Activated naive CD4-positive, alpha-beta T cell treated with anti-CD3 and anti-CD28 coated beads, Interleukin-2, amount 50 U/mL, for 16 hours (primary cell): Measurements from ENCODE around the gene ATP6V0E1.
"Not testable (repeated sequence)": the region's sequence is repeated elsewhere in the genome, so short reads cannot be mapped to it uniquely, and the experiment has no call there.

Experiments used
- DNase-seq: peaks from one replicate; pipeline ENCODE4 v3.0.0-alpha.2; 2020

Gene ATP6V0E1

GRCh38 chr5:173010021-173010420, 26.4 kb downstream of the ATP6V0E1 start:
- DNase-seq = no peak

- DNase-seq = no peak
Measured at GRCh38 chr5:173010547-173011464, 27.2 kb downstream of the ATP6V0E1 start.

DNA sequence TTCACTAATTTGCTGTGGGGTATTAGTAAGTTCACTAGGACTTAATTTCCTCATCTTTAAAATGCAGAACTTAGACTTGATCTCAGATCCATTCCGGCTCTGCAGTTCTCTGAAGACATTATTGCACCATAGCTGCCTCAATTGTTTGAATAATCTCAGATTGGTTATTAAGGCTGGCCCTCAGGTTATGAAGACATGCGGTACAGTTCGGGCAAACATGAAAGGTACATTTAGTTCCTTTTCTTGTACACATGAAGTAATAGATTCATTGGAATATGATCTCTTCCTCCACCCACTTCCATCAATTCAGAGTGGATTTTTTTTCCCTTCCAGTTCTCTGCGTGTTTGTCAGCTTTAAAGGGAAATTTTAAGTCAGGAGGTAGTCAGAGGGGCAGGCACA, 28.0 kb downstream of the ATP6V0E1 start:
- DNase-seq = no peak

GRCh38 chr5:173012882-173013281, 29.3 kb downstream of the ATP6V0E1 start:
- DNase-seq = no peak

DNA sequence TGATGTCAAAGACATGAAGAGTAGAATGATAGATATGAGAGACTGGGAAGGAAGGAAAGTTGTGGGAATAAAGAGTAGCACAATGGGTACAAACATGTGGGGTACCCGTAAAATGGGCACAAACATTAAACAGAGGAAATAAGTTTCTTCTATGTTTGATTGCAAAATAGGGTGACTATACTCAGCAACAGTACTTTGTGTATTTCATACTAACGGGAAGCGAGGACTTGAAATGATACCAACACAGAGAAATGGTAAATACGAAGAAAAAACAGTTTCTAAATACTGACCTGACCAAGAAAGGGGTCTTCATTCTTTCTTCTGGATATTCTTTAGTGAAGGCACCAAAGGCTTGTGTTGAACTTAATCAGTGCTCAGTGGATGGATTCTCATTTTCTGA, 31.1 kb downstream of the ATP6V0E1 start:
- no peak for DNase-seq

DNA sequence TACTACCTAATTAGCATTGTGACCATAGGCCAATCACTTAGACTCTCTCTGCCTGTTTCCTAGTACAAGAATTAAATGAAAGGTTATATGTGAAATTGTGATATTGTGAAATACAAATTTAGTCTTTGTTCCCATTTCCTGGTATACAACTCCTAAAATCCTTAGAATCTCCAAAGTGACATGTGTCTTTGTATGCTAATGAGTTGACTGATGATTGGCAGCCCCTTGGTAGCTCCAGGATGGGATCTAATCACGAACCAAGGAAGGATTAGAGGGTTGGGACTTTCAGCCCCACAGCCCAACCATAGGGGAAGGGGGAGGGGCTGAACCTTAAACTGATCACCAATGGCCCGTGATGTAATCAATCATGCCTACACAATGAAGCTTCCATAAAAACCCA, 31.6 kb downstream of the ATP6V0E1 start:
- DNase-seq = no peak

GRCh38 chr5:173015598-173016455, 32.3 kb downstream of the ATP6V0E1 start:
- DNase-seq = no peak

- DNase-seq = no peak
Measured at GRCh38 chr5:173016598-173017046, 33.1 kb downstream of the ATP6V0E1 start.

GRCh38 chr5:173017087-173017486, 33.5 kb downstream of the ATP6V0E1 start:
- DNase-seq = not testable (repeated sequence)

DNA sequence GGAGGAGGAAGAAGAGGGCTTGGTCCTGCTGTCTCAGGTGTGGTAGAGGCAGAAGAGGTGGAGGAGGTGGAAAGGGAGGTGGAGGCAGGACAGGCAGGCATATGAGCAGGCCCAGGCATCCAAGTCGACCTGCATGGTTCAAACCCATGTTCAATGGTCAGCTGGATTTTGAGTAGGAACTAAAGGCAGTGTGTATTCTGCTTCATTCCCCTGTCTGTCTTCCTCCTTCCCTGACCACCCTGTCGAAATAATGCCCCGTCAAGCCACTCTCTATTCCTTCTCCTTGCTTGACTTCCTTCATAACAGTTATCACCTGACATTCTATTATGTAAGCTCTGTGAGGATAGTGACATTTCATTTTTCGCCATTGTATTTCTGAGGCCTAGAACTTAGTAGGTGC, 34.8 kb downstream of the ATP6V0E1 start:
- DNase-seq = no peak

DNA sequence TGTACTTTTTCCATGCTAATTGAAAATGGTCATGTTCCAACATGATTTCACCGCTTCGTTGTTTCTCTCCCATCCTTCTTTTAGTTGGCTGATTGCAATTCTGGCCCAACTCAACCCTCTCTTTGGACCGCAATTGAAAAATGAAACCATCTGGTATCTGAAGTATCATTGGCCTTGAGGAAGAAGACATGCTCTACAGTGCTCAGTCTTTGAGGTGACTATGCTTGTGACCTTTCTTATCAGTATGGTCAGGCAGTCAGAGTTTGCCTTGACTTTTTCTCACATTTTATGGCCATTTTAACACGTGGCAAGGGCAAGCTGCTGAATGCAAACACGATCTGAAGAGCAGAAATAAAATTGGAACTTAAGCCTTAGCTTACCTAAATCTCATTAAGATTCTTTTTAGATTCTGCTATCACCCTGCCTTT, 36.6 kb downstream of the ATP6V0E1 start:
- DNase-seq = no peak

DNA sequence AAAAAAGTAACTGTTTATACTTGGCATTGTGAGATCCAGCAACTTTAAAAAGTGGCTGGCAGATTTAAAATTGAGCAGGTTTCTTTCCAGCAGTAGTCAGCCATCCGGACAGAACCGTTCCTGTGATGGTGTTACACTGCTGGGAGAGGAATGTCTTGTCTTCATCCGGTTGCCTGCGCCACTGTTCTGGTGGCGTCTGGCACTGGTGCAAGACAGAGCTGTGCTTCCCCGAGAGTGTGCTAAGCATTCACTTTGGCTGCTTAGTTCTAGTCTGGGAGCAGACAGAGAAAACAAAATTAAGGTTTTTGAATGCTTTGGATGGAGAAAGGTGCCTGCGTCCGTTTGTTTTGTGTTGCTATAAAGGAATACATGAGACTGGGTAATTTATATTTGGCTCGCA, 37.1 kb downstream of the ATP6V0E1 start:
- DNase-seq = no peak

DNA sequence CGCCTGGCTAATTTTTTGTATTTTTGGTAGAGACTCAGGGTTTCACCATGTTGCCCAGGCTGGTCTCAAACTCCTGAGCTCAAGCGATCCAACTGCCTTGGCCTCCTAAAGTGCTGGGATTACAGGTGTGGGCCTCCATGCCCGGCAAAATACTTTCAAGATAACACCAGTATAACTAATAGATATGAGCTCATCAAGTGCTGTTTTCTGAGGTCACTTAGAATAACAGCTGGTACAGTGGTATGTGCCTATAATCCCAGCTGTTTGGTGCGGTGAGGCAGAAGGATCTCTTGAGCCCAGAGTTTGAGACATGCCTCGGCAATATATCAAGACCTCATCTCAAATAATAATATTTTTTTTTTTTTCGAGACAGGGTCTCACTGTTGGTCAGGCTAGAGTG, 42.1 kb downstream of the ATP6V0E1 start:
- DNase-seq = no peak

DNA sequence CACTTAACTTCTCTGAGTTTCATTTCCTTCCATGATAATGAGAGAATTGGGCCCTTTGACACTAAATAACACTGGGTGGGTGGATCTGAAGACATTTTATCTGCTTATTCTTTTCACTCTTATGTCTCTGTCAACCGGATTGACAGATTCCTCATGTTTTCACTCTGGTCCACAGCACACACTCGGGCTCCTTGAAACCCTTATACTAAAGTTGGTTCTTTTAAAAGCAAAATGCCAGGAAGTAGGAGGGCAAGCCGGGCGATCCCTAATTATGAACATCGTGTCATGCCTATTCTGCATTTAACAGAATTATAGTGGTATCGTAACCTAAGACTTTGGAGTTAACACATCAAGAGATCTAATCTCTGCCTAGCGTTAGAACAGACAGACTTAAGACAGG, 44.3 kb downstream of the ATP6V0E1 start:
- no peak for DNase-seq

DNA sequence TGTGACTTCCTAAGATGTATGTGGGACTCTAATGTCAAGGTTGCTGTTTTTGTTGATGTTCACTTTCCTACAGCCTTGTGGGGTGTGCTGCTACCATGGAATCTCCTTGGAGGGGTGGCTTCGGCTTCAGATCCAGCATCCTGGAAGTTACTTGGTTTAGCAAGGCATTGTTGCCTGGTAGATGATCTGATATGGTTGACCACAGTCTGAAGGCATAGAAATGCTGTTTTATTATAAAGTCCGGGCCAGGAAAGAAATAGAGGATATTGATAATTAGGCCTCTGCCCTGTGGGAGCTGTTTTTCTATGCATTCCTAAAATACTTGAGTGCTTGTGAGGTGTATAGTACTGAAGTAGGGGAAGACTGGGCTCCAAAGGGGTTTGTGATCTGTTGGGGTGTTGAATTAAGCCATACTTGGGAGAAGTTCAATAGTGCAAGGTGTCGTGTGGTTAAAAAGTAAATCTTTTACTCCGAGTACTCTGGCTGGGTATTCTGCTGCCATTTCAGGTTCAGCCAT, 45.3 kb downstream of the ATP6V0E1 start:
- no peak for DNase-seq

- DNase-seq = no peak
Measured at GRCh38 chr5:173029499-173029921, 45.9 kb downstream of the ATP6V0E1 start.

- DNase-seq = not testable (repeated sequence)
Measured at GRCh38 chr5:173032096-173032495, 48.5 kb downstream of the ATP6V0E1 start.

- no peak for DNase-seq
Measured at GRCh38 chr5:173032730-173033129, 49.2 kb downstream of the ATP6V0E1 start.

GRCh38 chr5:173033923-173034322, 50.4 kb downstream of the ATP6V0E1 start:
- no peak for DNase-seq

DNA sequence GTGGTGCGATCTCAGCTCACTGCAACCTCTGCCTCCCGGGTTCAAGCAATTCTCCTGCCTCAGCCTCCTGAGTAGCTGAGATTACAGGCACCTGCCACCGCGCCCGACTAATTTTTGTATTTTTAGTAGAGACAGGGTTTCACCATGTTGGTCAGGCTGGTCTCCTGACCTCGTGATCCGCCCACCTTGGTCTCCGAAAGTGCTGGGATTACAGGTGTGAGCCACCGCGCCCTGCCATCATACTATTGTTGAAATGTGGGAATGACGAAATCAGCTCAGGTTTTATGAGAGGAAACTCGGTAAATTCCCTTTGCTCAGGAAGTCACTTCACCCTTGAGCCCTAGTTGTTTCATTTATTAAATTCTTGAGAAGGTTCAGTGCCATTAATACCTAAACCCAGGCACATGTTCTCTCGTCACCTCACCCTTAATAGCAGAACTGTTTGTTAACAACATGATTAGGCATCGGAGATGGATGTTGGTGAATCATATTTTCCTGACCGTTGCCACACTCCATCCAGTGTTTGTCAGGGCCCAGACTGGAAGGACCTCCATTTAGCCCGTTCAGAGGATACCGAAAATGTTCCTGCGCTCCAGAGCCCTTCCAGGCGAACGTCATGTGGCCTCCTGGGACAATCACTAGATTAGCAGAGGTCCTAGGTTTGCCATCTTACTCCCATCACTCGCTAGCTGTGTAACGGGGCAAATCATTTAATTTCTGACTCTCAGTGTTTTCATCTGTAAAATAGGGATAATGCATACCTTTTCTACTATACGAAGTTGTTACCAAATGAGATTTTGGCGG, 52.5 kb downstream of the ATP6V0E1 start:
- DNase-seq = no peak

DNA sequence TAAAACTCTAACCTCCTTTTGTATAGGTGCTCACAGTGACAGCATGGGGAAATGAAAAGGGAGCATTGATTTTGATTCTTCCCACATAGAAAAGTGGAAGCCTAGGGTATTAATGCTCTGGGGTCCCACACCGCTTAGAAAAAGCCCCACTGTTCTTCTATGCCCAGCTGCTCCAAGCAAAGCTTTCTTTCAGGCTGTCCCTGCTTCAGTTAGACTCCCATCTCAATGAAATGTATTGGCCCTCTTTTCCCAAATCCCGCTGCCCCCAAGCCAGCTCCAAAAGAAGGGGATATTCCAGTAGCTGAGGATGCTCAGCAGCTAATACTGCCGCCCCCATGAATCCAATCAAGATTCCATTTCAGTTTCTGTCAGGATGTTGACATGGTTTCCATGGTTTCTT, 55.6 kb downstream of the ATP6V0E1 start:
- no peak for DNase-seq

DNA sequence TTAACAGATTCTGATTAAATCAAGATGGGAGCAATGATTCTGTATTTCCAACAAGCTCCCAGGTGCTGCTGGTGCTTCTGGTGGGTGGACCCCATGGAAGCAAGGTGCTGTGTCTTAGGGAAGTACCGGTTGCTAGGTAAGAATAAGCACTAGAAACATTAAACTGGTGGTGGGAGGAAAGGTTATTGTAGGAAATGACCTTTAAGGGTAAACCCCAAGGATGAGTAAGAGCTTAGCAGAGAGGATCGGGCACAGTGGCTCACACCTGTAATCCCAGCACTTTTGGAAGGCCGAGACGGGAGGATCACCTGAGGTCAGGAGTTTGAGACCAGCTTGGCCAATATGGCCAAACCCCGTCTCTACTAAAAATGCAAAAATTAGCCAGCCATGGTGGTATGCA, 56.4 kb downstream of the ATP6V0E1 start:
- no peak for DNase-seq
